ENCODE results near the gene PAQR5. TPM values are rescaled to one million over a fixed set of nuclear protein-coding genes. Genes with fewer than 3 reads are reported as not detected.
A peak's percentile ranks its signal among the peaks of the same experiment; 100 is the strongest.
"Not testable (repeated sequence)": the region's sequence is repeated elsewhere in the genome, so short reads cannot be mapped to it uniquely, and the experiment has no call there.

PAQR5 gene
- total RNA-seq, 1 donor from 2014 or later = 0.50 TPM

- DNase-seq (ENCODE audit: low spot score) (no peak), ATAC-seq (no peak)
Measured at GRCh38 chr15:69314736-69315135, 16.0 kb downstream of the PAQR5 start.

- DNase-seq (ENCODE audit: low spot score) = no peak
- ATAC-seq = no peak
Measured at GRCh38 chr15:69315402-69316110, 16.8 kb downstream of the PAQR5 start.

- no peak for DNase-seq (ENCODE audit: low spot score)
- ATAC-seq = no peak
Measured at GRCh38 chr15:69316291-69316690, 17.6 kb downstream of the PAQR5 start.

- DNase-seq (ENCODE audit: low spot score) (no peak), ATAC-seq (no peak)
Measured at GRCh38 chr15:69317392-69317841, 18.7 kb downstream of the PAQR5 start.

- ATAC-seq (no peak), DNase-seq (ENCODE audit: low spot score) (no peak)
Measured at GRCh38 chr15:69318033-69318432, 19.3 kb downstream of the PAQR5 start.

- ATAC-seq = no peak
- no peak for DNase-seq (ENCODE audit: low spot score)
Measured at GRCh38 chr15:69319384-69320375, 21.0 kb downstream of the PAQR5 start.

- ATAC-seq (no peak), DNase-seq (ENCODE audit: low spot score) (no peak)
Measured at GRCh38 chr15:69320977-69321554, 22.4 kb downstream of the PAQR5 start.

- no peak for DNase-seq (ENCODE audit: low spot score)
- no peak for ATAC-seq
Measured at GRCh38 chr15:69323893-69324430, 25.2 kb downstream of the PAQR5 start.

- DNase-seq (ENCODE audit: low spot score) (no peak), ATAC-seq (no peak)
Measured at GRCh38 chr15:69324565-69324964, 25.9 kb downstream of the PAQR5 start.

- DNase-seq (ENCODE audit: low spot score) (no peak), ATAC-seq (no peak)
Measured at GRCh38 chr15:69325456-69325971, 26.8 kb downstream of the PAQR5 start.

- DNase-seq (ENCODE audit: low spot score) = no peak
- no peak for ATAC-seq
Measured at GRCh38 chr15:69328080-69328479, 29.4 kb downstream of the PAQR5 start.

- DNase-seq (ENCODE audit: low spot score) (no peak), ATAC-seq (peak; percentile 54)
Measured at GRCh38 chr15:69328739-69329138, 30.0 kb downstream of the PAQR5 start.

GRCh38 chr15:69337138-69337537 is 38.4 kb downstream of the PAQR5 start:
- DNase-seq (ENCODE audit: low spot score) (no peak), ATAC-seq (no peak)

- no peak for DNase-seq (ENCODE audit: low spot score)
- ATAC-seq = no peak
Measured at GRCh38 chr15:69338535-69339213, 40.0 kb downstream of the PAQR5 start.

- not testable (repeated sequence) for DNase-seq (ENCODE audit: low spot score); ATAC-seq
Measured at GRCh38 chr15:69339214-69339543, 40.5 kb downstream of the PAQR5 start.

GRCh38 chr15:69340243-69340900 is 41.7 kb downstream of the PAQR5 start:
- DNase-seq (ENCODE audit: low spot score) = no peak
- ATAC-seq = no peak

GRCh38 chr15:69341356-69341755 is 42.6 kb downstream of the PAQR5 start:
- no peak for DNase-seq (ENCODE audit: low spot score)

GRCh38 chr15:69342460-69343076 is 43.9 kb downstream of the PAQR5 start:
- DNase-seq (ENCODE audit: low spot score) = peak; percentile 10
- ATAC-seq = no peak

More at GRCh38 chr15:69341356-69341755, 42.6 kb downstream of the PAQR5 start:
- ATAC-seq = no peak

GRCh38 chr15:69343133-69343532 is 44.4 kb downstream of the PAQR5 start:
- DNase-seq (ENCODE audit: low spot score) (no peak), ATAC-seq (no peak)
